Measurements from ENCODE around the gene LTBR.
"Not testable (repeated sequence)": the region's sequence is repeated elsewhere in the genome, so short reads cannot be mapped to it uniquely, and the experiment has no call there.

DNA sequence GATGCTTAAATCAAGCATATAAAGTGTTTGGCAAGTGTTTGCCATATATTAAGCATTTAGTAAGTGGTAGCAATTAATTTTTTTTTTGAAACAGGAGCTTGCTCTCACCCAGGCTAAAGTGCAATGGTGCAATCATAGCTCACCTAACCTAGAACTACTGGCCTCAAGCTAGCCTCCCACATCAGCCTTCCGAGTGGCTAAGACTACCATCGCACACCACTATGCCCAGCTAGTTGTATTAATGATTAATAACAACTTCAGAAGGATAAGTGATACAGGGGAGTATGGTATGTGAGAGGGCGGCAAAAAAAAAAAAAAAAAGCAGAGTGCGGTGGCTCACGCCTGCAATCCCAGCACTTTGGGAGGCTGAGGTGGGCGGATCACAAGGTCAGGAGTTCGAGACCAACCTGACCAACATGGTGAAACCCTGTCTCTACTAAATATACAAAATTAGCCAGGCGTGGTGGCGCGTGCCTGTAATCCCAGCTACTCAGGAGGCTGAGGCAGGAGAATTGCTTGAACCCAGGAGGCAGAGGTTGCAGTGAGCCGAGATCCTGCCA, 39.8 kb upstream of the LTBR start:
- not testable (repeated sequence) for TF ChIP-seq CTCF (conservative IDR thresholded peaks at IDR 0.05 in 1 of 2, IDR thresholded peaks at IDR 0.05 in 1 of 2; ENCODE audit: low read depth in 1 of 2, low read length in 2 of 2); EZH2 (IDR thresholded peaks at IDR 0.05; ENCODE audit: low read length, missing control alignments)

Data from fibroblast of lung (primary cell).